PFSK-1 (cell line): Measurements from ENCODE around the gene USH2A.

Experiments
- REST ChIP-seq, 2 experiments: IDR thresholded peaks; 2 replicates each; pipeline versions ENCODE4 v1.6.1 to v1.8.0; 2011 to 2012; ENCODE audit warnings: low read depth in 2 of 2, low read length in 2 of 2, control low read depth in 1 of 2, inconsistent platforms in 1 of 2, mild to moderate bottlenecking in 1 of 2, moderate library complexity in 1 of 2; ENCODE audit not compliant: insufficient read depth in 1 of 2
- SIN3A ChIP-seq: IDR thresholded peaks from 2 replicates; pipeline ENCODE4 v1.6.1; 2012; ENCODE audit warnings: mild to moderate bottlenecking, low read length, moderate library complexity, borderline replicate concordance; ENCODE audit not compliant: insufficient read depth
- TAF1 ChIP-seq: IDR thresholded peaks from 2 replicates; pipeline ENCODE4 v1.6.1; 2012; ENCODE audit warnings: low read length, control low read depth, borderline replicate concordance; ENCODE audit not compliant: insufficient read depth

GRCh38 chr1:215987092-215987875 is 436.0 kb downstream of the USH2A start:
- TF ChIP-seq SIN3A (no peak), REST (IDR thresholded peaks at IDR 0.05; ENCODE audit: insufficient read depth in 1 of 2, low read depth in 2 of 2, low read length in 2 of 2) (no peak), TAF1 (no peak)
